ENCODE data around the gene NMT2.
A peak's percentile ranks its signal among the peaks of the same experiment; 100 is the strongest.
"Not testable (repeated sequence)": the region's sequence is repeated elsewhere in the genome, so short reads cannot be mapped to it uniquely, and the experiment has no call there.

Gene NMT2
- 4.6 to 23.4 (median 12.4) reads per million in 18 experiments for total RNA-seq

- no peak for DNase-seq
Observed at GRCh38 chr10:15168291-15168785, at the start of gene NMT2. Gene NMT2 (minus strand): TSS chr10:15168693. CDS start chr10:15168612, 81 bp downstream.

- DNase-seq = no peak
Observed at GRCh38 chr10:15216700-15217099, 48.2 kb upstream of the NMT2 start.

- DNase-seq = no peak
Observed at GRCh38 chr10:15214237-15214636, 45.7 kb upstream of the NMT2 start.

GRCh38 chr10:15213461-15213861, 45.0 kb upstream of the NMT2 start:
- no peak for DNase-seq

GRCh38 chr10:15211464-15211979, 43.0 kb upstream of the NMT2 start:
- DNase-seq = no peak

GRCh38 chr10:15210521-15210920, 42.0 kb upstream of the NMT2 start:
- no peak for DNase-seq

- DNase-seq = peak; percentile 47 to 64
Observed at GRCh38 chr10:15209827-15210509, 41.5 kb upstream of the NMT2 start.

GRCh38 chr10:15208221-15208620, 39.7 kb upstream of the NMT2 start:
- no peak for DNase-seq

- not testable (repeated sequence) for DNase-seq
Observed at GRCh38 chr10:15207410-15207809, 38.9 kb upstream of the NMT2 start.

GRCh38 chr10:15202639-15203038, 34.1 kb upstream of the NMT2 start:
- no peak for DNase-seq

- DNase-seq = not testable (repeated sequence)
Observed at GRCh38 chr10:15202301-15202621, 33.8 kb upstream of the NMT2 start.

- DNase-seq = no peak
Observed at GRCh38 chr10:15201589-15202300, 33.3 kb upstream of the NMT2 start.

- DNase-seq = no peak
Observed at GRCh38 chr10:15200626-15201025, 32.1 kb upstream of the NMT2 start.

GRCh38 chr10:15197911-15198310, 29.4 kb upstream of the NMT2 start:
- DNase-seq = no peak

GRCh38 chr10:15197276-15197675, 28.8 kb upstream of the NMT2 start:
- DNase-seq = no peak

- DNase-seq = no peak
Observed at GRCh38 chr10:15196021-15196834, 27.7 kb upstream of the NMT2 start.

GRCh38 chr10:15189133-15189885, 20.8 kb upstream of the NMT2 start:
- peak; percentile 22 to 37 for DNase-seq

GRCh38 chr10:15188603-15189002, 20.1 kb upstream of the NMT2 start:
- no peak for DNase-seq

GRCh38 chr10:15183689-15184481, 15.4 kb upstream of the NMT2 start:
- no peak for DNase-seq

GRCh38 chr10:15182540-15183207, 14.2 kb upstream of the NMT2 start:
- no peak for DNase-seq

Measured in inflammatory macrophage (primary cell).